HG02588 (cell line): ENCODE measurements around the gene C2orf49.
"Not testable (repeated sequence)": the region's sequence is repeated elsewhere in the genome, so short reads cannot be mapped to it uniquely, and the experiment has no call there.

Experiments
- ATAC-seq: cut with Tn5 transposase; IDR thresholded peaks from one replicate; pipeline ENCODE4 v1.9.1; 2021; ENCODE audit warnings: mild to moderate bottlenecking, moderate library complexity; ENCODE audit not compliant: unreplicated experiment

The C2orf49 gene

DNA sequence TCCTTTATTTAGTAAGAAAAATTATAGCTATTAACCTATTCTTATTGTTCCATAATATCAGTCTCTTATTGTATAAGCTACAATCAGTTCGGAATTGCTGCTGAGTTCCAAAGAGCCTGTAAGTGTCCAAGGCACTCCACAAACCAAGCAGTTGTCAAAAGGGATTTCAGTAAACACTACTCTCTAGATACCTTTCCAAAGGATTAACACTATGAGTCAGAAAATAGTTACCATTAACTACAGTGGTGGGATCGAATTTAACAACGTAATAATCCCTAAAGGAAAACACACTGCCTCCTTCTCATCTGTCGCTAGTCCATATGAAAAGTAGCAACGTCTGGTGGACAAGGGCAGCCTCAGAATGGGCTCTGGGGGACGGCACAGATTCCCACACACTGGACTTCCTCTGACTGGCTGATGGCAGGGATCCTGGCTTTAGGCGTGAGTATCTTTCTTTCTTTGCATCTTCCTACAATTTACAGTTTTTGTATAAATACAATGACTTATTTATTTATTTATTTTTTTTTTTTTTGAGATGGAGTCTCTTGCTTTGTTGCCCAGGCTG lies 16.6 kb upstream of the C2orf49 start:
- ATAC-seq: no peak

DNA sequence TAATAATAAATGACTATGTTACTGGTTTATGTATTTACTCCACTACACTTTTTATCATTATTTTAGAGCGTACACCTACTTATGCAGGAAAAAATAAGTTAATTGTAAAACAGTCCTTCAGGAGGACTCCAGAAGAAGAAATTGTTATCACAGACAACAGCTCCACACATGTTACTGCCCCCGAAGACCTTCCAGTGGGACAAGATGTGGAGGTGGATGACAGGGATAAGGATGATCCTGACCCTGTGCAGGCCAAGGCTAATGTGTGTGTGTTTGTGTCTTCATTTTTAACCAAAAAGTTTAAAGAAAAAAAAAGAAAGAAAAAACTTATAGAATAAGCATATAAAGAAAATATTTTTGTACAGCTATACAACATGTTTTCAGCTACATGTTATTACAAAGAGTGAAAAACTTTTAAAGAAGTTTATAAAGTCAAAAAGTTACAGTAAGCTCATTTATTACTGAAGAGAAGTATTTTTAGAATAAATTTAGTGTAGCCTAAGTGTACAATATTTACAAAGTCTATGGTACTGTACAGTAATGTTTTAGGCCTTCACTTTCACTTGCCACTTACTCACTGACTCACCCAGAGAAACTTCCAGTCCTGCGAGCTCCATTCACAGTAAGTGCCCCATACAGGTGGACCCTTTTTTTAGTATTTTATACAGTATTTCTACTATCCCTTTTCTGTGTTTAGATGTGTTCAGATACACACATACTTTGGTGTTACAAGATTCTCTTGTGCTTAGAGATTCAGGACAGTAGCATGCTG lies 15.3 kb upstream of the C2orf49 start:
- no peak for ATAC-seq

DNA sequence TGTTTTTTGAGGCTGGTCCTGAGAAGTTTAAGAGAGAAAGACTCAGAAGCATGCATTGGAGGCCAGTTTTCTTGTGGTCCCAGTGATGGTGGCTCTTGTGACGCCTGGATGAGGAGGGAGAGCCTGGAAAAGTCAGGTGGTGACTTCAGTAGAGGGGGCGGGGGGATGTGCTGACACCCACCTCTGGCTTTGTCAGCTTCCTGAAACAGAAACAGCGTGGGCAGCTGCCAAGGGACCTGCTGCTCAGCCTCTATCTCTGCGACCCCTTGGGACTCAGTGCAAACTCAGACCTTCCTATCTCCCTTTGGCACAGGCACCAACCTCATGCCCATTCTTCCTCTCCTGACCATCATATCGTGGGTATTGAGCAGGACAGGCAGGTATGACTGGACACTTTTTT lies 14.2 kb upstream of the C2orf49 start:
- ATAC-seq: no peak

DNA sequence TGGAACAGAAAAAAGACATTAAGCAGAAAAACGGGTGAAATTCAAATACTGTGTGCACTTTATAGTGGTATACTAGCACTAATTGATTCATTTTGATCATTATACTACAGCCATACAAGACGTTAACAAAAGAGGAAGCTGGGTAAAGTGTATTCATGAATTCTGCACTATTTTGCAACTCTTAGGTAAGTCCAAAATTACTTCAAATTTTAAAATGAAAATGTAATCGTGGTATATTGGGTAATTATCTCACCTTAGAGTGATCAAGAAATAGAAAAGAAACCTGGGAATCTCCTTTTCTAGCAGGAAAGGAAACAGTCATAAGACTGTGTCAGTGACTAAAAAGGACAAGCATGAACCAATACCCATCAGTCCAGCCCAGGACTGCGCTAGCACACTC lies 13.2 kb upstream of the C2orf49 start:
- no peak for ATAC-seq

DNA sequence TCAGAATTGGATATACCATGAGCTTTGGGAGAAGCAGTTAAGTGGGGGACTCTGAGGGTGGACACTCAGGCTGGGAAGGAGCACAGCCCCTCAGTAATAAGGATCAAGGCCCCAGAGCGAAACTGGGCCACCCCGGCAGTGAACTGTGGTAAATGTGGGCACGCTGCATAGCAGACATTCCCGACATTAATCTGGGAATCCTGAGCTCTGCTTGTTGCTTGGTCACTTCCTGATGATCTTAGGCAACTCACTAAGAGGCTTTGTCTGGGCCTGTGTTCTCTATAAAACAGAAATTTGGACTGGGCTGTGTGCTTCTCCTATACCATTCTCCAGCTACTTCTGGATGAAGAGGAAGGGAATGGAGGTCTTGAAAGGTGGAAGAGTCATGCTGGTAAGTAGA lies 12.6 kb upstream of the C2orf49 start:
- no peak for ATAC-seq

DNA sequence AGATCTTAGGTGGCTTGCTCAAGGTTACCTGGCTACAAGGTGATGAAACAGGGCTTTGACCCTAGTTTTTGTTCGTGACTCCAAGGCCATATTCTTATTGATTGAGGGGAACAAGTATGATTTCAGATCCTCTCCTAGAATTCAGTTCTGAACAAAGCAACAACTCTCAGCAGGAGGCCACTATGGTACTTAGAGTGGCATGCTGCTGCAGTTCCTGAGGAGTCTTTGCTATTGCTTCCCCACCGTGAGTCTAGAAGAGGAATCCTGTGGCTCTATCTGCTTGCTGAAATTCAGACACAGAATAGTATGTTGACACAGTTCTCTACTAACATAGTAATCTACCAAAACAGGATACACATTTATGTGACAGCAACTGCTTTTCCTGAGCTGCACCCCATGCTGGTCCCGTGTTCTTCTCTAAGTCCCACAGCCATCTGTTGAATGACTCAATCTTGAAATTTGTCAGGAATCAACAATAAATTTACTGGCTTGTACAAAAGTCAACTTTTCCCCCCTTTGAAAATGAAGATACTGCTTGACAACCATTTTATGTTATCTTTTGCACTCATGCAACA lies 11.9 kb upstream of the C2orf49 start:
- no peak for ATAC-seq

DNA sequence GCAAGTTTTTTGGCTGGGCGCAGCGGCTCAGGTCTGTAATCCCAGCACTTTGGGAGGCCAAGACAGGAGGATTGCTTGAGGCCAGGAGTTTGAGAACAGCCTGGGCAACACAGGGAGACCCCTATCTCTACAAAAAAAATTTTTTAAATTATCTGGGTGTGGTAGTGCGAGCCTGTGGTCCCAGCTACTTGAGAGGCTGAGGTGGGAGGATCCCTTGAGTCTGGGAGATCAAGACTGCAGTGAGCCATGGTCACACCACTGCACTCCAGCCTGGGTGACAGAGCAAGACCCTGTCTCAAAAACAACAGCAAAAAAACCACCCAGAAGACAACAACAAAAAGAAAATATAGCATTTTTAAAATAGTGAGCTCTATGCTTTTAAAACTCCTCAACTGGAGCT lies 10.1 kb upstream of the C2orf49 start:
- ATAC-seq: not testable (repeated sequence)

DNA sequence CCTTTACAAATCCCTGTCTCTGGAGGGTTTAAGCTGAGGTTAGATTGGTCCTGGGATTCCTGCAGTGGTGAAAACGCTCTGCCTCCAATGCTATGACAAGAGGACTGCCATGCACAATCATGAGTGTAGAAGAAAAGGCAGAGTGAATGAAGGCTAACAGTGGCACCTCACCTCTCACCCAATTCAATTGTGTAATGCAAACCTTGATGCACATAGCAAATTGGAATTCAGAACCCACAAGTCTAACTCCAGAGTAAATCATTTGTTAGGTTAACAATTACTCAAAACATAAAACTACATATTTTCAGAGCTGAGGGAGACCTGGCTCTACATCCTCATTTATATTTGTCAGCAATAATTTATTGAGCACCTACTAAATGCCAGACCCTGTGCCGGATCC lies 9.7 kb upstream of the C2orf49 start:
- ATAC-seq: no peak

DNA sequence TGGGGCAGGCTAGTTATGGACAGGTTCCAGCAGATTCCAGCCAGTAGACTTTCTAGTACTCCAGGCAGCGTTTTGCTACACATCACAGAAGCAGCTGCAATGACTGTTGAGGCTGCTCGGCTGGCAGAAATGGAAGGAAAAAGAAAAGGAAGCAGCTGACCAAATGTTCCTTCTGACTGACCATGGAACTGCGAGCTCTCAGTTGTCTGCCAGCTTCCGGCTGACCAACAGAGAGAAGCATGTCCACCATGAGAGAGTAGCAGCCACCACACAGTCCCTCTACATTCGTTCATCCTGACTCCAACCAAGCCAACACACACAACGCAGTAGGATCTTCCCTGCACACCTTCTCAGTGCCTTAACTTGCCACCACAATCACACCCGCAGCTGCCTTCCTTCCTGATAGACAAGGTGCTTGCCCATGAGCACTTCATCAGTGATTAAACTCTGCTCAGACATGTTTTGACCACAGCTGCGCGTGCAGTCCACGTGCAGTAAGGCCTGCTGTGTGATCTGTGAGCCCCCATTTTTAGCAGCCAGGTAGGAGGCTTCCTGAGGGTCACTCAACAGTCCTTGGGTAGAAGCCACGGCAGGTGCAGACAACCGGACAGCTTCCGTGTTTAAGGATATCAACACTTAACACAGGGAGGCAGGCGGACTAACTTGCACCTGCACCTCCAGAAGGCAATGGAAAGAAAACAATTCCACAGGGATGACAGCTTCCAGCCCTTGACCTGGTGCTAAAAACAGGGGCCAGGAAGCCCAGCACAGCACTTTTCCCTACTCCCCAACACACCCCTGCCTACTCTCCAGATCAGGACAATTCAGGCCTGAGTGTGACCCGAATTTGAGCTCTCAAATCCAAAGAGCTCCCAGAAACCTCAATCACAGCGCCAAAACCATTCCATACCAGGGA lies 8.8 kb upstream of the C2orf49 start:
- ATAC-seq: no peak

DNA sequence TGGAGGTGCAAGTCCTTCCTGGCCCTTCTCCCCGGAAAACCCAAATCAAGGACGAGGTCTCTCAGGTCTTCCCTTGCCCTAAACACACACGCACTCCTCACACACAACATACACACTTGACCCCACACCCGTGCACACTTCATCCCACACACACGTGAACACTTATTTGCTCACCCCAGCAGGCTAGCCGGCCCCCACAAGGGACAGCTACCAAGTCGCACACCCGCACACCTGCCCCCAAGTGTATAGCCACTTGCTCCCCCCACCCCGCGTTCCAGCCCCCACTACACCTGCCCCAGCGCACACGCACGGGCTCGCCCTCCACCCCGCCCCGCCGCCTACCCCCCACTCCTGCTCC lies 8.2 kb upstream of the C2orf49 start:
- ATAC-seq: peak; percentile 8

DNA sequence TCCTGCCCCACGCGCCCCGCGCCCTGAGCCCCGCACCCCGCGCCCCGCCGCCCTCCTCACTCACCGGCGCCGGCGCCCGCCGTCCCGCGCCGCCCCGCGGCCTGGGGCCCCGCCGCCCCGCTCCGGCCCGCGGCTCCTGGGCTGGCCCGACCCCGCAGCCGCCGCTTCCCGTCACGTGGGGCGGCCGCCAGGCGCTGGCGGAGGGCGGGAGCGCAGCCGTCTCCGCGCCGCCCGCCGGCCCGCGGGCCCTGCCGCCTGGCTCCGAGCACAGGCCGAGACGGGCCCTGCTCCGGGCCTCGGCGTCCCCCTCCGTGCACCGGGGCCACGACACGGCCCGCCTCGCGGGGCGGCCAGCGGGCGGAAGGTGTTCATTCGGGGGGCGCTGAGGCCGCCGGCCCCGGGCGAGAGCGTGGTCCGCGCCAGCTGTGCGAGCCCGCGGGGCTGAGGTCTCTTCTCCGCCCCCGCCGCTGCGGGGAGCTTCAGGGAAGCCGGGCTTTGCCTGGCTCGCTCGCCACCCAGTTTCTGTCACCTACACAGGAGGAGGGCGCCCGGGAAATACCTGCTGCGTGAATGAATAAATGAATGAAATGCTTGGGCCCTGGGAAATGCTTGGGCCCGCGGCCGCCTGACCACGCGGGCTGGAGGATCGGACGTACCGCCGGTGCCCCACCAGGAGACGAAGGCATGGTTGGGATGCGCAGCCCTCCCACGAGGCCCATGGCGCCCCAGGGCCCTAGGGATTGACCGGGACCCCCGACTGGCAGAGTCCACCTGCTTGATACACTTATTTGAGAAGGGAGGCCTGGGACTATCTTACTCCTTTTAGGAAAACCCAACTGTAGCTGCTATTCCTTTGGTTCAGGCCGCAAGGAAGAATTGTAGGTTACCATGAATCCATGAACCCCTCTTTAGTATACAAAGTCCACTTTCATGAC lies 7.5 kb upstream of the C2orf49 start, which contains the start of gene TGFBRAP1:
TGFBRAP1 (minus strand) TSS at position 175 of the 935 bp plus-strand sequence. CDS start 21,434 bp downstream, outside the sequence.
- peak; percentile 84 for ATAC-seq

DNA sequence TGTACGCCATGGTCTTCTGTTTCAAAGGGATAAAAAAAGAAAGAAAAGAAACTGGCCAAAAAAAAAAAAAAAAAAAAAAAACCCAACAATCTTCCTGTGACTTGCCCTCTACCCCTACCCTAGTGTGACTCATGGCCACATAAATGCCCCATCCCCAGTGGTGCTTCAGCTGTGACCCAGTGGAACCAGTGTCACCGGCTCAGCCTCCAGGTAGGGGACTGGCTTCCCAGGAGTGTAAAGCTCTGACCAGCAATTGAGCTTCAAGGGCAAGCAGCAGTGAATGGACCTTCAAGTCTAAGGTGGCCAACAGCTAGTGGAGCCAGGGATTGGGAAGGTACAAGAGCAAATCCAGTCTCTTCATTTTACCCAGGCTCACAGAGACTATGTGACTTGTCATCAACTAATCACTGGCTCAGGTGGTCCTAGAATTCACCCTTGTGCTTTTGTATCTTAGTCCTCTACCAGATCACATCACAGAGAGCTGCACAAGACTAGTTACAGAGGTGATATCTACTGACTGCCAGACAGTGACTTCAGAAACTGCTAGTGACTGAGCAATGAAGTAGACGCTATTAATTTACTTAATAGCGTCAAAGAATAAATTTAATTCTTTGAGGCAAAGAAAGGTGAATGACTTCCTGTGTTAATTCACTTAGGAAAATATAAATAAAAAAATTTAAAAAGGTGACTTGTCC lies 6.5 kb upstream of the C2orf49 start:
- ATAC-seq: no peak

DNA sequence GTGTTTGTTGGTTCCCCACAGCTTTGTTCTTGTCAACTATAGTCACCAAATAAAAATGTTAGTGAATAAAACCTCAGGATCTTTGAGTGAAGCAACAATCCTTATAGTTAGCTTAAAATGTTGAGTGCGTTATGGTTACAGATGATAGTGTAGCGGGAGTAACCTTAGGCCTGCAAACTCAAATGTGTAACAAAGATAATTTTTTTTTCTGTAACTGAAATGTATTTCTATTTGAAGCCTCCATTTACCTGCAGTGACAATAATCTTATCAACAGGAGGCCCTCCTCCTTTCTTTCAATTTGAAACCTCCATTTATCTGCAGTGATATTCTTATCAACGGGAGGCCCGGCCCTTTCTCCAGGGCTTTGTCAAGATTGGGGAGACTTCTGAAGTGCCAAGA lies 3.1 kb upstream of the C2orf49 start:
- ATAC-seq: no peak

DNA sequence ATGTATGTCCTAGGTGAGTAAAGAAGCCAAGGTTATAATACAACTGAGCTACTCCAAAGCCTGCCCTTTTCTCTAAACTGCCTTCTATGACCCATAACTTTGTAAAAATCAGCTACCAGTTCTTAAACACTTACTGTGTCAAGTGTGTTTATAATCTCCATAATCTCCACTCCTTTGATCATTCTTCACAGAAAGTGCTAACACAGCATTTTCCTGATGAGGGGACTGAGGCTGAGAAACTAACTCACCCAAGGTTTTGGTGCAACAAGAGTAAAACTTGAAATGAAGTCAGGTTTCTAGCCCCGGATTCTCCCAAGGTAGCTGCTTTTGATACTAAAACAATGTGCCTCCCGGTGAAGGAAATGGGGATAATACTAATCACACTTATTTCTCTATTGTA lies 1.9 kb upstream of the C2orf49 start:
- no peak for ATAC-seq

DNA sequence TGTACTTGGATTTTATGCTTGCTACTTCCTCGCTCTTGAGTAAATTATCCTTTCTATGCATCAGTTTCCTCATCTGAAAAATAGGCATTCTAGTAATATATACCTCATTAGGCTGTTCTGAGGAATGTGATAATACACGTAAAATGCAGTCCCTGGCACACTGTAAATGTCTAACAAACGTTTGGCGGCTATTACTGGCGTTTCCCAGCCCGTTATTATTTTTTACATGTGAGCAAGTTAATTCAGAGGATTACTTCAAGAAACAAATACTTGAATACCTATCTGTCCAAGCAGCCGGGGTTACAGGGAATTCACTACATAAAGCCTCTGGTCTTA lies 586 bp upstream of the C2orf49 start:
- ATAC-seq: no peak

DNA sequence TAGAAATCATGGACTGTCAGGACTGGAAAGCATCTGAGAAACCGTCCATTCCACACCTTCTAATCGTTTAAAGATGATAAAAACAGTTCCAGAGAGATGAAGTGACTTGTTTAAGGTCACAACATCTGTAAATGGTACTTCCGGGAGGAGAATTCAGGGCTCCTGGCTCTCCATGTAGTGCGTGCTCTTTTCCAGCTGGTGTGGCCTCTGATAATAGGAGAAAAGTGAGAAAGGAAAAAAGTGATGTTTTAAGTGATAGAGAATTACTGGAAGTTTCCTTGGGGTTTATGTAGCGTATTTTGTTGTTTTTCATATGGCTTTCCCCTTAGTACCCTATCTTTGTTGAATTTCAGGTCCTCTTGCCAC lies 663 bp downstream of the C2orf49 start:
- ATAC-seq: no peak

DNA sequence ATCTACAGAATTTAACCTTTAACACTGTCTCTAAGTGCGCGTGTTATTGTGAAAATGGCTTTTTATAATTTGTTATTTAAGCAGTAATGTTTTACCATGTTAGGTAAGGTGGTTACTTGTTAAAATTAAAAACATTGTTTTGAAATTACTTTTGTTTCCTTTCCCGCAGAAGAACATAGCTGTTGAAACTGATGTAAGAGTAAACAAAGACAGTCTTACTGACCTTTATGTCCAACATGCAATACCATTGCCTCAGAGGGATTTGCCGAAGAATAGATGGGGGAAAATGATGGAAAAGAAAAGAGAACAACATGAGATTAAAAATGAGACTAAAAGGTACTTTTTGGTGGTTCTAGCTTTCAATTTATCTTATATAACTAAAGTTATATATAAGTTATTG lies 2.1 kb downstream of the C2orf49 start:
- no peak for ATAC-seq

DNA sequence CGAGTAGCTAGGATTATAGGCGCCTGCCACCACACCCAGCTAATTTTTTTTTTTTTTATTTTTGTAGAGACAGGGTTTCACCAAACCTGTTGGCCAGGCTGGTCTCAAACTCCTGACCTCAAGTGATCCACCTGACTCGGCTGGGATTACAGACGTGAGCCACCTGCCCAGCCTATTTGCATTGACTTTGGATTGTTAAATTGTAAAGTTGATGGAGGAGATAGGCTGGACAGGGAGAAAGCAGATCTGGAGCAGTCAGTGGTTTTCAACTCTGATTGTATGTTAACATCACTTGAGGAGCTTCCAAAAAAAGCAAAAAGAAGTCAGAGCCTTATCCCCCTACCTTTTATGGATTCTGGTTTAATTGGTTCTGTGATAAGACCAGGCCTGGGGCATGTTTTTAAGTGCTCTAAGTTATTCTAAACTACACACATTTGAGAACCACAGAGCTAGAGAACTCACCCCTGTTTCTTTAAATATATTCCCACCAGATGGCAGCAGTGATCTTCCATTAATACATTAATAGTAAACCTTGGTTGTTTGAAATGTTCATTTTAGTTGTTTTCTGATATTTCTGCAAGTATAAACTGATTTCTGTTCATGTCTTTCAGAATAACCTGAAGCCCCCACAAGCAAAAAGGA lies 7.5 kb downstream of the C2orf49 start:
- no peak for ATAC-seq

DNA sequence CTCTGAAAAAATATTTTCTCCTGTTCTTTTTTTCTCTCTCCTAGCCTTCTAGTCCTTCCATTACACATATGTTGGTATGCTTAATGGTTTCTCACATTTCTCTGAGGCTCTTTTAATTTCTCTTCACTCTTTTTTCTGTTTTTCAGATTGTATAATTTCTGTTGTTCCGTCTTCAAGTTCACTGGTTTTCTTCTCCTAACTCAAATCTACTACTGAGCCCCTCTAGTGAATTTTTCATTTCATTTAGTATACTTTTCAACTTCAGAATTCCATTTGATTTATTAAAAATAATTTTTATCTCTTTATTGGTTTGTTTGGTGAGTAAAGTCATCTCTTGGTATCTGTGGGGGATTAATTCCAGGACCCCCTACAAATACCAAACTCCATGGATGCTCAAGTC lies 19.8 kb downstream of the C2orf49 start:
- ATAC-seq: no peak
